Endothelial cell of umbilical vein (primary cell): Measurements from ENCODE around the gene AP5Z1.

Experiments
- EZH2 ChIP-seq: IDR thresholded peaks from 2 replicates; pipeline ENCODE4 v1.6.1; 2012; ENCODE audit warnings: borderline replicate concordance, low read depth, mild to moderate bottlenecking, moderate library complexity, low read length, inconsistent platforms; ENCODE audit not compliant: severe bottlenecking
- JUN ChIP-seq: IDR thresholded peaks from 2 replicates; pipeline ENCODE4 v1.6.1; 2011; ENCODE audit warnings: borderline replicate concordance, low read depth; ENCODE audit not compliant: insufficient read length, insufficient read depth
- POLR2AphosphoS5 ChIP-seq: IDR thresholded peaks from 2 replicates; pipeline ENCODE4 v1.6.1; 2012; ENCODE audit warnings: low read depth, mild to moderate bottlenecking, control low read depth, low read length, moderate library complexity; ENCODE audit not compliant: insufficient read depth
- TF ChIP-seq, protein P1 (sequence below), 2 donors: IDR thresholded peaks; 1 replicate in 1 of 2; 2 replicates in 1 of 2; pipeline ENCODE4 v1.5.1; 2011; ENCODE audit warnings: low read length in 2 of 2, mild to moderate bottlenecking in 2 of 2, moderate library complexity in 2 of 2, control low read depth in 1 of 2, inconsistent platforms in 1 of 2, low read depth in 1 of 2; ENCODE audit not compliant: insufficient read depth in 1 of 2; ENCODE audit errors: extremely low read depth in 1 of 2
- TF ChIP-seq, protein P2 (sequence below): IDR thresholded peaks from 2 replicates; pipeline ENCODE4 v1.6.1; 2011; ENCODE audit not compliant: insufficient read depth, insufficient read length

DNA sequence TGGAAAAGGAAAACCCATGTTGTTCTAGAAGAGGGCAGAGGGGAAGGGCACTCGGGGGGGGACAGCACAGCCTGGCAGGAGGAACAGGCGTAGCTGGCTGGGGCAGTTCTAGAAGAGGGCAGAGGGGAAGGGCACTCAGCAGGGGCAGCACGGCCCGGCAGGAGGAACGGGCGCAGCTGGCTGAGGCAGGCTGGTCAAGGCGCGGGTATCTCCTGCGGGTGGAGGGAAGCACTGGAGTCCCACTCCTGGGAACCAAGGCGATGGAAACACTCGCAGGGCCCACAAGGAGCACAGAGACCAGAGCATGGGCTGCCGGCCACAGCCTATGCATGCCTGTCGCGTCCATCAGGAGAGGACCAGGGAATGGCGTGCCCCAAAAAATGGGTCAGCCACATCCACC is 49.7 kb downstream of the AP5Z1 start:
- TF ChIP-seq, protein P1, sequence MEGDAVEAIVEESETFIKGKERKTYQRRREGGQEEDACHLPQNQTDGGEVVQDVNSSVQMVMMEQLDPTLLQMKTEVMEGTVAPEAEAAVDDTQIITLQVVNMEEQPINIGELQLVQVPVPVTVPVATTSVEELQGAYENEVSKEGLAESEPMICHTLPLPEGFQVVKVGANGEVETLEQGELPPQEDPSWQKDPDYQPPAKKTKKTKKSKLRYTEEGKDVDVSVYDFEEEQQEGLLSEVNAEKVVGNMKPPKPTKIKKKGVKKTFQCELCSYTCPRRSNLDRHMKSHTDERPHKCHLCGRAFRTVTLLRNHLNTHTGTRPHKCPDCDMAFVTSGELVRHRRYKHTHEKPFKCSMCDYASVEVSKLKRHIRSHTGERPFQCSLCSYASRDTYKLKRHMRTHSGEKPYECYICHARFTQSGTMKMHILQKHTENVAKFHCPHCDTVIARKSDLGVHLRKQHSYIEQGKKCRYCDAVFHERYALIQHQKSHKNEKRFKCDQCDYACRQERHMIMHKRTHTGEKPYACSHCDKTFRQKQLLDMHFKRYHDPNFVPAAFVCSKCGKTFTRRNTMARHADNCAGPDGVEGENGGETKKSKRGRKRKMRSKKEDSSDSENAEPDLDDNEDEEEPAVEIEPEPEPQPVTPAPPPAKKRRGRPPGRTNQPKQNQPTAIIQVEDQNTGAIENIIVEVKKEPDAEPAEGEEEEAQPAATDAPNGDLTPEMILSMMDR (IDR thresholded peaks at IDR 0.05; ENCODE audit: extremely low read depth in 1 of 2, insufficient read depth in 1 of 2, low read depth in 1 of 2, low read length in 2 of 2), result no peak
- TF ChIP-seq POLR2AphosphoS5 (no peak), EZH2 (no peak), JUN (no peak)
- TF ChIP-seq, protein P2, sequence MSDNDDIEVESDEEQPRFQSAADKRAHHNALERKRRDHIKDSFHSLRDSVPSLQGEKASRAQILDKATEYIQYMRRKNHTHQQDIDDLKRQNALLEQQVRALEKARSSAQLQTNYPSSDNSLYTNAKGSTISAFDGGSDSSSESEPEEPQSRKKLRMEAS, result no peak
